Measurements from ENCODE around the gene TEX54. TPM values are rescaled to one million over a fixed set of nuclear protein-coding genes. Genes with fewer than 3 reads are reported as not detected.

The TEX54 gene
- total and polyA plus RNA-seq, 2 of the 13 experiments (the other 11 are each of a cell fraction or from before 2014, with no cell fraction given) = not detected

GRCh38 chr11:62786318-62787004 lies 46.2 kb downstream of the TEX54 start (continued):
- TF ChIP-seq, protein P1, sequence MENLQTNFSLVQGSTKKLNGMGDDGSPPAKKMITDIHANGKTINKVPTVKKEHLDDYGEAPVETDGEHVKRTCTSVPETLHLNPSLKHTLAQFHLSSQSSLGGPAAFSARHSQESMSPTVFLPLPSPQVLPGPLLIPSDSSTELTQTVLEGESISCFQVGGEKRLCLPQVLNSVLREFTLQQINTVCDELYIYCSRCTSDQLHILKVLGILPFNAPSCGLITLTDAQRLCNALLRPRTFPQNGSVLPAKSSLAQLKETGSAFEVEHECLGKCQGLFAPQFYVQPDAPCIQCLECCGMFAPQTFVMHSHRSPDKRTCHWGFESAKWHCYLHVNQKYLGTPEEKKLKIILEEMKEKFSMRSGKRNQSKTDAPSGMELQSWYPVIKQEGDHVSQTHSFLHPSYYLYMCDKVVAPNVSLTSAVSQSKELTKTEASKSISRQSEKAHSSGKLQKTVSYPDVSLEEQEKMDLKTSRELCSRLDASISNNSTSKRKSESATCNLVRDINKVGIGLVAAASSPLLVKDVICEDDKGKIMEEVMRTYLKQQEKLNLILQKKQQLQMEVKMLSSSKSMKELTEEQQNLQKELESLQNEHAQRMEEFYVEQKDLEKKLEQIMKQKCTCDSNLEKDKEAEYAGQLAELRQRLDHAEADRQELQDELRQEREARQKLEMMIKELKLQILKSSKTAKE (CRISPR knock-in tag; IDR thresholded peaks at IDR 0.05; ENCODE audit: borderline replicate concordance) = no peak
- TF ChIP-seq TFE3 (CRISPR knock-in tag; IDR thresholded peaks at IDR 0.05) (no peak), JARID2 (CRISPR knock-in tag; IDR thresholded peaks at IDR 0.05; ENCODE audit: insufficient replicate concordance) (no peak), MTA1 (CRISPR knock-in tag; IDR thresholded peaks at IDR 0.05; ENCODE audit: borderline replicate concordance) (no peak), ZNF512B (CRISPR knock-in tag; IDR thresholded peaks at IDR 0.05; ENCODE audit: borderline replicate concordance) (no peak), TCF12 (IDR thresholded peaks at IDR 0.05) (no peak), TCF12 (CRISPR knock-in tag; IDR thresholded peaks at IDR 0.05) (no peak), ZBTB7A (CRISPR knock-in tag; IDR thresholded peaks at IDR 0.05) (no peak; the same call in none of the 2 replicates), RBM22 (optimal IDR thresholded peaks at IDR 0.05; ENCODE audit: low read length) (no peak), MXD1 (CRISPR knock-in tag; IDR thresholded peaks at IDR 0.05) (no peak), SCMH1 (CRISPR knock-in tag; IDR thresholded peaks at IDR 0.05; ENCODE audit: borderline replicate concordance) (no peak), HDAC2 (CRISPR knock-in tag; IDR thresholded peaks at IDR 0.05) (peak; percentile 54; the same call in 1 of the 2 replicates), IKZF4 (CRISPR knock-in tag; IDR thresholded peaks at IDR 0.05; ENCODE audit: borderline replicate concordance, low read depth, not compliant biosample characterization) (no peak)
- TF ChIP-seq, protein P2, sequence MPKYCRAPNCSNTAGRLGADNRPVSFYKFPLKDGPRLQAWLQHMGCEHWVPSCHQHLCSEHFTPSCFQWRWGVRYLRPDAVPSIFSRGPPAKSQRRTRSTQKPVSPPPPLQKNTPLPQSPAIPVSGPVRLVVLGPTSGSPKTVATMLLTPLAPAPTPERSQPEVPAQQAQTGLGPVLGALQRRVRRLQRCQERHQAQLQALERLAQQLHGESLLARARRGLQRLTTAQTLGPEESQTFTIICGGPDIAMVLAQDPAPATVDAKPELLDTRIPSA (CRISPR knock-in tag; IDR thresholded peaks at IDR 0.05; ENCODE audit: borderline replicate concordance) = no peak
- TF ChIP-seq, protein P3, sequence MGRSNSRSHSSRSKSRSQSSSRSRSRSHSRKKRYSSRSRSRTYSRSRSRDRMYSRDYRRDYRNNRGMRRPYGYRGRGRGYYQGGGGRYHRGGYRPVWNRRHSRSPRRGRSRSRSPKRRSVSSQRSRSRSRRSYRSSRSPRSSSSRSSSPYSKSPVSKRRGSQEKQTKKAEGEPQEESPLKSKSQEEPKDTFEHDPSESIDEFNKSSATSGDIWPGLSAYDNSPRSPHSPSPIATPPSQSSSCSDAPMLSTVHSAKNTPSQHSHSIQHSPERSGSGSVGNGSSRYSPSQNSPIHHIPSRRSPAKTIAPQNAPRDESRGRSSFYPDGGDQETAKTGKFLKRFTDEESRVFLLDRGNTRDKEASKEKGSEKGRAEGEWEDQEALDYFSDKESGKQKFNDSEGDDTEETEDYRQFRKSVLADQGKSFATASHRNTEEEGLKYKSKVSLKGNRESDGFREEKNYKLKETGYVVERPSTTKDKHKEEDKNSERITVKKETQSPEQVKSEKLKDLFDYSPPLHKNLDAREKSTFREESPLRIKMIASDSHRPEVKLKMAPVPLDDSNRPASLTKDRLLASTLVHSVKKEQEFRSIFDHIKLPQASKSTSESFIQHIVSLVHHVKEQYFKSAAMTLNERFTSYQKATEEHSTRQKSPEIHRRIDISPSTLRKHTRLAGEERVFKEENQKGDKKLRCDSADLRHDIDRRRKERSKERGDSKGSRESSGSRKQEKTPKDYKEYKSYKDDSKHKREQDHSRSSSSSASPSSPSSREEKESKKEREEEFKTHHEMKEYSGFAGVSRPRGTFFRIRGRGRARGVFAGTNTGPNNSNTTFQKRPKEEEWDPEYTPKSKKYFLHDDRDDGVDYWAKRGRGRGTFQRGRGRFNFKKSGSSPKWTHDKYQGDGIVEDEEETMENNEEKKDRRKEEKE (IDR thresholded peaks at IDR 0.05) = no peak
